ENCODE data around the gene RMND5A. TPM values are rescaled to one million over a fixed set of nuclear protein-coding genes. Genes with fewer than 3 reads are reported as not detected.

The RMND5A gene
- total and polyA plus RNA-seq, 4 donors = 29.4 to 77.9 (median 44.0) TPM

- Histone ChIP-seq H3K9me3 (ENCODE audit: control insufficient read depth, insufficient read depth, low read length) (no peaks in the 10 kb centered on the region), H3K36me3 (ENCODE audit: control insufficient read depth, insufficient read depth, low read length) (no peaks in the 10 kb centered on the region), H3K4me3 (ENCODE audit: low read depth, low read length) (no peak overlapping the region), H3K27me3 (ENCODE audit: control insufficient read depth, insufficient read depth, low read length) (peaks cover 21% of the 10 kb centered on the region), H3K27ac (ENCODE audit: low read depth, low read length) (no peak overlapping the region), H3K4me1 (ENCODE audit: control insufficient read depth, insufficient read depth, low read length) (peaks cover 35% of the 10 kb centered on the region)
- DNase-seq (ENCODE audit: low read depth in 4 of 6, low spot score in 6 of 6) = no peak
- 93% methylated on average over 7 of the region's 21 CpGs for WGBS (ENCODE audit: insufficient coverage)
Measured at GRCh38 chr2:86806059-86806857, 86.2 kb downstream of the RMND5A start.

- 22% methylated on average over 8 of the region's 11 CpGs for WGBS (ENCODE audit: insufficient coverage)
- DNase-seq (ENCODE audit: low read depth in 4 of 6, low spot score in 6 of 6) = no peak
- Histone ChIP-seq H3K9me3 (ENCODE audit: control insufficient read depth, insufficient read depth, low read length) (no peaks in the 10 kb centered on the region), H3K27me3 (ENCODE audit: control insufficient read depth, insufficient read depth, low read length) (peaks cover 21% of the 10 kb centered on the region), H3K4me1 (ENCODE audit: control insufficient read depth, insufficient read depth, low read length) (peaks cover 35% of the 10 kb centered on the region), H3K27ac (ENCODE audit: low read depth, low read length) (no peak overlapping the region), H3K36me3 (ENCODE audit: control insufficient read depth, insufficient read depth, low read length) (no peaks in the 10 kb centered on the region), H3K4me3 (ENCODE audit: low read depth, low read length) (peak overlapping the region; percentile 49)
Measured at GRCh38 chr2:86807133-86807467, 87.0 kb downstream of the RMND5A start.

- peak; percentile 53 to 97 (median 66) for DNase-seq (ENCODE audit: low read depth in 4 of 6, low spot score in 6 of 6)
- H3K4me1 ChIP-seq (ENCODE audit: control insufficient read depth, insufficient read depth, low read length) = peaks cover 35% of the 10 kb centered on the region
- peak overlapping the region; percentile 47 for H3K27ac ChIP-seq (ENCODE audit: low read depth, low read length)
- under 1% methylated on average over 51 of the region's 51 CpGs for WGBS (ENCODE audit: insufficient coverage)
- peak overlapping the region; percentile 49 for H3K4me3 ChIP-seq (ENCODE audit: low read depth, low read length)
- no peaks in the 10 kb centered on the region for H3K36me3 ChIP-seq (ENCODE audit: control insufficient read depth, insufficient read depth, low read length)
- H3K27me3 ChIP-seq (ENCODE audit: control insufficient read depth, insufficient read depth, low read length) = peaks cover 21% of the 10 kb centered on the region
- H3K9me3 ChIP-seq (ENCODE audit: control insufficient read depth, insufficient read depth, low read length) = no peaks in the 10 kb centered on the region
Measured at GRCh38 chr2:86807468-86808275, 87.6 kb downstream of the RMND5A start.

- peaks cover 21% of the 10 kb centered on the region for H3K27me3 ChIP-seq (ENCODE audit: control insufficient read depth, insufficient read depth, low read length)
- peak overlapping the region; percentile 47 for H3K27ac ChIP-seq (ENCODE audit: low read depth, low read length)
- DNase-seq (ENCODE audit: low read depth in 4 of 6, low spot score in 6 of 6) = peak; percentile 62 to 95 (median 77)
Measured at GRCh38 chr2:86808315-86809161, 88.4 kb downstream of the RMND5A start.

GRCh38 chr2:86809481-86810121 is 89.5 kb downstream of the RMND5A start:
- WGBS (ENCODE audit: insufficient coverage) = 9% methylated on average over 37 of the region's 43 CpGs
- Histone ChIP-seq H3K36me3 (ENCODE audit: control insufficient read depth, insufficient read depth, low read length) (no peaks in the 10 kb centered on the region), H3K9me3 (ENCODE audit: control insufficient read depth, insufficient read depth, low read length) (no peaks in the 10 kb centered on the region), H3K27me3 (ENCODE audit: control insufficient read depth, insufficient read depth, low read length) (peaks cover 21% of the 10 kb centered on the region), H3K27ac (ENCODE audit: low read depth, low read length) (no peak overlapping the region), H3K4me1 (ENCODE audit: control insufficient read depth, insufficient read depth, low read length) (peaks cover 35% of the 10 kb centered on the region), H3K4me3 (ENCODE audit: low read depth, low read length) (peak overlapping the region; percentile 12)
- peak in 2 of 6 donors; percentile 18 to 48 for DNase-seq (ENCODE audit: low read depth in 4 of 6, low spot score in 6 of 6)

More at GRCh38 chr2:86808315-86809161, 88.4 kb downstream of the RMND5A start:
- 22% methylated on average over 35 of the region's 36 CpGs for WGBS (ENCODE audit: insufficient coverage)
- H3K4me1 ChIP-seq (ENCODE audit: control insufficient read depth, insufficient read depth, low read length) = peaks cover 35% of the 10 kb centered on the region
- no peaks in the 10 kb centered on the region for H3K36me3 ChIP-seq (ENCODE audit: control insufficient read depth, insufficient read depth, low read length)
- H3K4me3 ChIP-seq (ENCODE audit: low read depth, low read length) = peak overlapping the region; percentile 49
- no peaks in the 10 kb centered on the region for H3K9me3 ChIP-seq (ENCODE audit: control insufficient read depth, insufficient read depth, low read length)

GRCh38 chr2:86815611-86816010 is 95.5 kb downstream of the RMND5A start:
- Histone ChIP-seq H3K27ac (ENCODE audit: low read depth, low read length) (no peak overlapping the region), H3K4me3 (ENCODE audit: low read depth, low read length) (no peak overlapping the region), H3K27me3 (ENCODE audit: control insufficient read depth, insufficient read depth, low read length) (no peaks in the 10 kb centered on the region), H3K36me3 (ENCODE audit: control insufficient read depth, insufficient read depth, low read length) (no peaks in the 10 kb centered on the region), H3K9me3 (ENCODE audit: control insufficient read depth, insufficient read depth, low read length) (no peaks in the 10 kb centered on the region), H3K4me1 (ENCODE audit: control insufficient read depth, insufficient read depth, low read length) (no peaks in the 10 kb centered on the region)
- 60% methylated on average over 1 of the region's 1 CpG for WGBS (ENCODE audit: insufficient coverage)
- no peak for DNase-seq (ENCODE audit: low read depth in 4 of 6, low spot score in 6 of 6)

- no CpG with 5 or more reads among the region's 4 CpGs for WGBS (ENCODE audit: insufficient coverage)
- Histone ChIP-seq H3K9me3 (ENCODE audit: control insufficient read depth, insufficient read depth, low read length) (peaks cover 2% of the 10 kb centered on the region), H3K27ac (ENCODE audit: low read depth, low read length) (no peak overlapping the region), H3K4me3 (ENCODE audit: low read depth, low read length) (no peak overlapping the region), H3K27me3 (ENCODE audit: control insufficient read depth, insufficient read depth, low read length) (no peaks in the 10 kb centered on the region), H3K36me3 (ENCODE audit: control insufficient read depth, insufficient read depth, low read length) (no peaks in the 10 kb centered on the region), H3K4me1 (ENCODE audit: control insufficient read depth, insufficient read depth, low read length) (no peaks in the 10 kb centered on the region)
- no peak for DNase-seq (ENCODE audit: low read depth in 4 of 6, low spot score in 6 of 6)
Measured at GRCh38 chr2:86818114-86818801, 98.2 kb downstream of the RMND5A start.

- Histone ChIP-seq H3K4me3 (ENCODE audit: low read depth, low read length) (no peak overlapping the region), H3K4me1 (ENCODE audit: control insufficient read depth, insufficient read depth, low read length) (no peaks in the 10 kb centered on the region), H3K27ac (ENCODE audit: low read depth, low read length) (no peak overlapping the region), H3K9me3 (ENCODE audit: control insufficient read depth, insufficient read depth, low read length) (peaks cover 2% of the 10 kb centered on the region), H3K36me3 (ENCODE audit: control insufficient read depth, insufficient read depth, low read length) (no peaks in the 10 kb centered on the region), H3K27me3 (ENCODE audit: control insufficient read depth, insufficient read depth, low read length) (no peaks in the 10 kb centered on the region)
- DNase-seq (ENCODE audit: low read depth in 4 of 6, low spot score in 6 of 6) = no peak
- no CpG with 5 or more reads among the region's 2 CpGs for WGBS (ENCODE audit: insufficient coverage)
Measured at GRCh38 chr2:86818957-86819356, 98.9 kb downstream of the RMND5A start.
